ENCODE data around the gene SGMS2.

Gene SGMS2

DNA sequence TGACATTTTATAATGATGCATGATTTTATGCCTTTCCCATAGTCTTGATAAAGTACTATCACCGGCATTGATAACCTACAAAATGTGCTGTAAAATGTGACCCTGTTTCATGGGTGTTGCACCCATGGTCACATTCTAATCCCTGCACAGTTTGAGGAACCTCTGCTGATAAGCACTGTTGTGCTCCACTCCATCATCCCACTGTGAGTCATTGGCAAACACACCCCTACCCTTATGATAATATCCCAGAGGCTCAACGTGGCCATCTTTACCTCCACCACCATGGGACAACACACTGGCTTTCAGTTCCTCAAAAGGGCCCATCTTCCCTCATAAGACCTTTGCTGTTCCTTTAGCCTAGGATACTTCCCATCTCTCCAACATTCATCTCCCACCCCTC lies 32.0 kb upstream of the SGMS2 start:
- TF ChIP-seq, protein P1, sequence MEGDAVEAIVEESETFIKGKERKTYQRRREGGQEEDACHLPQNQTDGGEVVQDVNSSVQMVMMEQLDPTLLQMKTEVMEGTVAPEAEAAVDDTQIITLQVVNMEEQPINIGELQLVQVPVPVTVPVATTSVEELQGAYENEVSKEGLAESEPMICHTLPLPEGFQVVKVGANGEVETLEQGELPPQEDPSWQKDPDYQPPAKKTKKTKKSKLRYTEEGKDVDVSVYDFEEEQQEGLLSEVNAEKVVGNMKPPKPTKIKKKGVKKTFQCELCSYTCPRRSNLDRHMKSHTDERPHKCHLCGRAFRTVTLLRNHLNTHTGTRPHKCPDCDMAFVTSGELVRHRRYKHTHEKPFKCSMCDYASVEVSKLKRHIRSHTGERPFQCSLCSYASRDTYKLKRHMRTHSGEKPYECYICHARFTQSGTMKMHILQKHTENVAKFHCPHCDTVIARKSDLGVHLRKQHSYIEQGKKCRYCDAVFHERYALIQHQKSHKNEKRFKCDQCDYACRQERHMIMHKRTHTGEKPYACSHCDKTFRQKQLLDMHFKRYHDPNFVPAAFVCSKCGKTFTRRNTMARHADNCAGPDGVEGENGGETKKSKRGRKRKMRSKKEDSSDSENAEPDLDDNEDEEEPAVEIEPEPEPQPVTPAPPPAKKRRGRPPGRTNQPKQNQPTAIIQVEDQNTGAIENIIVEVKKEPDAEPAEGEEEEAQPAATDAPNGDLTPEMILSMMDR (IDR thresholded peaks at IDR 0.05; ENCODE audit: low read depth, low read length) = no peak
- Histone ChIP-seq H3K9me3 (ENCODE audit: severe bottlenecking) (peaks cover 15% of the 10 kb centered on the region), H3K4me3 (ENCODE audit: low read depth, low read length) (no peak overlapping the region)

DNA sequence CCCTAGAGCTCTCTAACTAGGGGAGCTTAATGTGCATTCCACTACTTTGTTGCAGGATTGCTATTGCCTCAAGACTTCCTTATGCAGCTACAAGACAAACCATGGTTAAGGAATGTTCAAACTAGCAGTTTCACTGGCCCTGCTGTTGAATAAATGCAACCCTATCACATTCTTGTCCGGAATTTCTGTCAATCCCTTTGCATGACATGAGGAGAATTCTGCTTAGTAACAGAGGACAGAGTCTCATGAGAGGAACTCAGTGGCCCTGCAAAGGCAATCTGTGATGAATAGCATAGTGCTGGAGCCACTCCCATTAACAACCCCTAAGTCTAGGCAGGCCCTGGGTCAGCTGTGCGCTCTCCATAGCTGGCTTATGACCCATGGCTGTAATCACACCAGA lies 30.7 kb upstream of the SGMS2 start:
- no peak for DNase-seq
- H3K4me3 ChIP-seq (ENCODE audit: low read depth, low read length) = no peak overlapping the region
- H3K27ac ChIP-seq = no peak overlapping the region
- H3K36me3 ChIP-seq = no peaks in the 10 kb centered on the region
- peaks cover 3% of the 10 kb centered on the region for H3K9me3 ChIP-seq (ENCODE audit: severe bottlenecking)
- TF ChIP-seq, protein P1 (IDR thresholded peaks at IDR 0.05; ENCODE audit: low read depth, low read length) = no peak
- no peaks in the 10 kb centered on the region for H3K27me3 ChIP-seq (ENCODE audit: insufficient read depth, low read depth, severe bottlenecking)

More for the DNA sequence above, 32.0 kb upstream of the SGMS2 start:
- Histone ChIP-seq H3K27me3 (ENCODE audit: insufficient read depth, low read depth, severe bottlenecking) (no peaks in the 10 kb centered on the region), H3K27ac (no peak overlapping the region), H3K36me3 (no peaks in the 10 kb centered on the region)
- no peak for DNase-seq

DNA sequence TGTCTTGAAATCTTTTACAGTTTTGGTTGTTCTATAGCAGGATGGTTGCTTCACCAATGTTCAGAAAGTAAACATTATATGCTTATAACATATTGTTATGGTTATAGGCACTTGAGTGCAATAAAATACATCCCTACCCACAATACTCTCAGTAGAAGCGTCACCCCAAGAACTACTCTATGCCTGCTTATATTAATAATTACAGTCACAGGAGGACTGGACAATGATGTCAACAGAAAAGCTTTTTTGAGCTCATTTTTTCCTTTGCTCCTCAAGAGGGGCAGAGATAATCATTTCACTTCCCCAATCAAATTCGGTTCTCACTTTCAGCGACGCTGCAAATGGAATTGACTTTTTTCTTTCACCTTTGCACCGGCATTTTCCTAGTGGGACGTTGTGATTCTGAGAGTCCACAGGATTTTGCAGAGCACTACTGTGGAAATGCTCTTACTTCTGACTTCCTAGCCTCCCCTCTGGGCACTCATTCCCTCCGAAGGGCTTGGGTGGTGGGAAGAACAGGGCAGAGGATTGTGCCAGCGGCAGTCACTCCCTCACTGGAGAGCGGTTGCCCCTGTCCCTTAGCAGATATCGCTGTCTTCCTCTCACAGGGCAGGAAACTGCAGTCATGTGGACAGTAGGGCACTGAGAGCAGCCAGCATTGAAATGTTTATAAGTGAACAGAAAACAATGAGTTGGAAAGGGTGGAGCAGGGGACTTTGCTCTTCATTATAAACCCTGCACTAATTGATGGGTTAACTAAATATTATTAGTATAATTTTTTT lies 24.9 kb upstream of the SGMS2 start:
- H3K9me3 ChIP-seq (ENCODE audit: severe bottlenecking) = no peaks in the 10 kb centered on the region
- TF ChIP-seq, protein P1 (IDR thresholded peaks at IDR 0.05; ENCODE audit: low read depth, low read length) = no peak
- no peak for DNase-seq
- H3K36me3 ChIP-seq = no peaks in the 10 kb centered on the region
- H3K27me3 ChIP-seq (ENCODE audit: insufficient read depth, low read depth, severe bottlenecking) = no peaks in the 10 kb centered on the region
- H3K4me3 ChIP-seq (ENCODE audit: low read depth, low read length) = no peak overlapping the region
- no peak overlapping the region for H3K27ac ChIP-seq

DNA sequence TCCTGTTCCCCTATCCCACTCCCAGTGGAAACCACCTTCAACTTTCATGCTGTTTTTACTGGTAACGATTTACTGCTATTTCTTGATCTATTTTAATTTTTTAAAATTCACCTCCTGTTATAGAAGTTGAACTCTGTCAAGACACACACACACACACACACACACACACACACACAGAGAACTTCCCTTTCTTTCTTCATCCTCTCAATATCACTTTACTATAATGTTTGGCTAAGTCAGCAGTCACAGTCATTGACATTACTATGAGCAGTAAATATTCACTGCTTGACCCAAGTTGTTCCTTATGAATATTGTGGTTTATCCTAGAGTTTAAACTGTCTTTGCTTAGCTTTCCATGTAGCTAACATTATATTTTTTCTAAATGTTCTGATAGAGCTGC lies 24.0 kb upstream of the SGMS2 start:
- Histone ChIP-seq H3K27me3 (ENCODE audit: insufficient read depth, low read depth, severe bottlenecking) (no peaks in the 10 kb centered on the region), H3K9me3 (ENCODE audit: severe bottlenecking) (no peaks in the 10 kb centered on the region), H3K4me3 (ENCODE audit: low read depth, low read length) (no peak overlapping the region), H3K27ac (no peak overlapping the region), H3K36me3 (no peaks in the 10 kb centered on the region)
- no peak for DNase-seq
- TF ChIP-seq, protein P1 (IDR thresholded peaks at IDR 0.05; ENCODE audit: low read depth, low read length) = no peak

DNA sequence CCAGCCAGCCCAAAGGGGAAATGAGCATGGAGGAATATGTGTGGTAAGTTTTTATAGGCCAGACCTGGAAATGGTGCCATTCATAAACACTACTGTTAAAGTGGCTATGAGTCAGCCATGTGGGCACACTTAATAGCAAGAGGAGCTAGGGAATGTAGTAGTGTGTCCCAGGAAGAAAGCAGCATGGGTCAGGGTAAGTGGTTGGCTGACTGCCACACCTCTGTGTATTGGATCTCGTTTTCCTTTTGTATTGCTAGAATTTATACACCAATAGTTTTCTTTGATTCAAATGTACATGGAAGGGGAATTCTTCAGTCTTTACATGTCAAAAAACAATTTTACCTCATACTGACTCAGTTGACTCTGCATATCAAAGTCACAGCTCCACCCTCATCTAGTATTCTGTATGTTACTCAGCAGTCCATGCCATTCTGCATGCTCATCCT lies 22.9 kb upstream of the SGMS2 start:
- Histone ChIP-seq H3K4me3 (ENCODE audit: low read depth, low read length) (no peak overlapping the region), H3K36me3 (no peaks in the 10 kb centered on the region), H3K9me3 (ENCODE audit: severe bottlenecking) (no peaks in the 10 kb centered on the region), H3K27ac (no peak overlapping the region), H3K27me3 (ENCODE audit: insufficient read depth, low read depth, severe bottlenecking) (no peaks in the 10 kb centered on the region)
- DNase-seq = no peak
- TF ChIP-seq, protein P1 (IDR thresholded peaks at IDR 0.05; ENCODE audit: low read depth, low read length) = no peak

DNA sequence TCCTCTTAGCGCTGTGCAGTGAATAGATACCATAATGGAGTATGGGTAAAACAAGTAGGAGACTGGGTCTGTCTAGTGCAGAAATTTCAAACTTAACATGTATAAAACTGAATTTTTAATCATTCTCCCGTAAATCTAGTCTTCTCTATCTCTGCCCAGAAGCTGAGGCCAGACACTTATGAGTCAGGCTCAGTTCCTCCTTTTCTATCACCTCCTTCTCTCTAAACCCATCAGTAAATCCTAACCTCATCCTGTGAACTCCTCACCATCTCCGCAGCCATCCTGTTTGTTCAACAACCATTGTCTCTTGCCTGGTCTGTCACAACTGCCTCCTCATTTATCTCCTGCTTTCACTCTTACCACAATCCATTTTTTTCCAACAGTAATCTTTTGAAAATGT lies 19.8 kb upstream of the SGMS2 start:
- TF ChIP-seq, protein P1 (IDR thresholded peaks at IDR 0.05; ENCODE audit: low read depth, low read length) = no peak
- Histone ChIP-seq H3K27me3 (ENCODE audit: insufficient read depth, low read depth, severe bottlenecking) (no peaks in the 10 kb centered on the region), H3K9me3 (ENCODE audit: severe bottlenecking) (no peaks in the 10 kb centered on the region), H3K4me3 (ENCODE audit: low read depth, low read length) (no peak overlapping the region), H3K27ac (no peak overlapping the region), H3K36me3 (no peaks in the 10 kb centered on the region)
- no peak for DNase-seq
